Esophagus muscularis mucosa (tissue), 4 donors: ENCODE measurements around the gene TRIM41. TPM values are rescaled to one million over a fixed set of nuclear protein-coding genes. Genes with fewer than 3 reads are reported as not detected.
"Not testable (repeated sequence)": the region's sequence is repeated elsewhere in the genome, so short reads cannot be mapped to it uniquely, and the experiment has no call there.

Experiments used
- DNase-seq: peaks from one replicate; pipeline ENCODE4 v3.0.0-alpha.2; 2017; ENCODE audit errors: extremely low spot score
- H3K27ac ChIP-seq, 4 donors: fragments of 200-600 bp; sonication (generic); replicated peaks in 1 of 4; 1 replicate in 3 of 4; 2 replicates in 1 of 4; pipeline ENCODE4 v1.5.1; 2016 to 2019; ENCODE audit warnings: mild to moderate bottlenecking in 1 of 4
- H3K27me3 ChIP-seq, 4 donors: fragments of 200-600 bp; sonication (generic); one replicate each; pipeline versions ENCODE4 v1.5.1 to v1.6.0; 2016 to 2019
- H3K36me3 ChIP-seq, 4 donors: fragments of 200-600 bp; sonication (generic); one replicate each; pipeline ENCODE4 v1.5.1; 2016 to 2019
- H3K4me1 ChIP-seq, 4 donors: fragments of 200-600 bp; sonication (generic); one replicate each; pipeline ENCODE4 v1.5.1; 2016 to 2019
- H3K4me3 ChIP-seq, 4 donors: fragments of 200-600 bp; sonication (generic); 1 replicate in 2 of 4; 2 replicates in 2 of 4; pipeline ENCODE4 v1.5.1; 2016 to 2019; ENCODE audit warnings: mild to moderate bottlenecking in 4 of 4, moderate library complexity in 1 of 4
- H3K9me3 ChIP-seq, 4 donors: fragments of 200-600 bp; sonication (generic); 1 replicate in 3 of 4; 2 replicates in 1 of 4; pipeline ENCODE4 v1.5.1; 2016 to 2019
- EP300 ChIP-seq: sonication (generic); formaldehyde crosslinking; IDR thresholded peaks from one replicate; pipeline ENCODE4 v1.6.1; 2017; ENCODE audit warnings: antibody characterized with exemption
- POLR2A ChIP-seq: fragments of 450-650 bp; IDR thresholded peaks from one replicate; pipeline ENCODE4 v1.6.1; 2017; ENCODE audit warnings: antibody characterized with exemption, moderate library complexity, mild to moderate bottlenecking, low read depth
- POLR2AphosphoS5 ChIP-seq, 2 donors: sonication (generic); formaldehyde crosslinking; IDR thresholded peaks; one replicate each; pipeline ENCODE4 v1.6.1; 2017; ENCODE audit warnings: antibody characterized with exemption in 2 of 2
- WGBS: methylation state at CpG from one replicate; pipeline ENCODE4 v1.1.5; 2018; 5-methylcytosine and 5-hydroxymethylcytosine counted together
- intact Hi-C: fragments of 100-400 bp; cut with DNase I; formaldehyde crosslinking; loops from one replicate; pipeline ENCODE4 v1.15.1; 2023
- total RNA-seq, 4 donors: library from RNA; depleted of rRNA; stranded (reverse); fragments of >200 nt; gene quantifications; one replicate each; pipeline versions ENCODE4 v1.1.0 to v1.2.1, GENCODE V29; 2016
- TF ChIP-seq, protein P1 (sequence below), 3 experiments: fragments of 200-600 bp in 2 of 3; fragments of 450-650 bp in 1 of 3; sonication (generic) in 2 of 3; IDR thresholded peaks; one replicate each; pipeline ENCODE4 v1.5.1; 2017 to 2019; ENCODE audit warnings: antibody characterized with exemption in 3 of 3, mild to moderate bottlenecking in 2 of 3, moderate library complexity in 1 of 3

TRIM41 gene
- total RNA-seq, 4 donors from 2014 or later: 9.8 to 22.4 (median 18.2) TPM

DNA sequence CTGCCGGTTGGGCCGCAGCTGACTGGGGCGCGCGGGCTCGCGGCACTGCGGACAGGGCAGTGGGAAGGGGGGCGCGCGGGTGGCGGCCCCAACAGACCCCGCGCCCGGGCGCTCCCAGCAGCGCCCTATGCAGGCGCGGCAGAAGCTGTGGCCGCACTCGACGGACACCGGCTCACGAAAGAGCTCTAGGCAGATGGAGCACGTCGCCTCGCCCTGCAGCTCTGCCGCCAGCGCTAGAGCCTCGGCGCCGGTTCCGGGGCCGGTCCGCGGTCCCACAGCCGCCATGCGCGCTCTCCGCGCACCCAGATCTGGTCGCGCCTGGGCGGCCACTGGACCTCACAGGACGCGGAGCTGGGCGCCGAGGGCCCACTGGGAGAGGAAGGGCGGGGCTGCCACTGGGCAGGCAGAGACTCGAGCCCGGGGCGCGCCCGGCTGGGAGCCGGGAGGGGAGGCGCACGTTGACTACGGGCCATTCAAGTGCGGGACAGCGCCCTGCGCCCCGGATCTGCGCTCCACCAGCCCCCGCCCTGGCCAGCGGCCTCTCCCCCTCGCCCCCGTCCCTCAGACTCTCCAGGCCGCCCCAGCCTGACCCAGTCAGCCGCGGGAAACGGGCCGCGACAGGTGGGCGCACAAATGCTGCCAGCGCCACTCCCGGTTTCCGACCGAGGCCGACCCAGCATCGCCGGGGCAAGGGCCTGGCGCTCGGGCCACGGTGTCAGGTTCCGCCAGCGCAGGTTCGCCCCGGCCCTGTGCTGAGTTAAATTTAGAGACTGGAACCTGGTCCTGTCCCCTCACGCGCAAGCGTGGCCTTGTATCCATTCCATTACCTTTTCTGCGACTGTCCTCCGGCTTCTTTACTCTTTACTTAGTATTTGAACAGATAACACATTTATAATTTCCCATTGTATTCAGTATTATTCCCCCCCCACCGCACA is 18.0 kb upstream of the TRIM41 start, which contains the start of gene TRIM7:
Gene TRIM7, minus strand, starts transcription at position 371 of the 935 bp plus-strand sequence. Its CDS starts 86 bp downstream, at position 285.
- TF ChIP-seq POLR2A: no peak
- peak in 1 of 2 donors; percentile 18 for TF ChIP-seq POLR2AphosphoS5 (IDR thresholded peaks at IDR 0.05)
- DNase-seq: no peak
- WGBS: 5% methylated on average over 34 of the region's 94 CpGs
- Histone ChIP-seq H3K27ac (peak within 1 kb of the TSS; percentile 56 to 86 (median 84)), H3K4me1 (peaks cover 14 to 49% (median 40%) of the 10 kb centered on the region in 4 donors), H3K9me3 (no peaks in the 10 kb centered on the region), H3K27me3 (no peaks in the 10 kb centered on the region), H3K36me3 (peaks cover 0 to under 1% (median 0%) of the 10 kb centered on the region in 4 donors), H3K4me3 (peak within 1 kb of the TSS; percentile 62 to 76 (median 70))
- intact Hi-C loops: no loop called here

DNA sequence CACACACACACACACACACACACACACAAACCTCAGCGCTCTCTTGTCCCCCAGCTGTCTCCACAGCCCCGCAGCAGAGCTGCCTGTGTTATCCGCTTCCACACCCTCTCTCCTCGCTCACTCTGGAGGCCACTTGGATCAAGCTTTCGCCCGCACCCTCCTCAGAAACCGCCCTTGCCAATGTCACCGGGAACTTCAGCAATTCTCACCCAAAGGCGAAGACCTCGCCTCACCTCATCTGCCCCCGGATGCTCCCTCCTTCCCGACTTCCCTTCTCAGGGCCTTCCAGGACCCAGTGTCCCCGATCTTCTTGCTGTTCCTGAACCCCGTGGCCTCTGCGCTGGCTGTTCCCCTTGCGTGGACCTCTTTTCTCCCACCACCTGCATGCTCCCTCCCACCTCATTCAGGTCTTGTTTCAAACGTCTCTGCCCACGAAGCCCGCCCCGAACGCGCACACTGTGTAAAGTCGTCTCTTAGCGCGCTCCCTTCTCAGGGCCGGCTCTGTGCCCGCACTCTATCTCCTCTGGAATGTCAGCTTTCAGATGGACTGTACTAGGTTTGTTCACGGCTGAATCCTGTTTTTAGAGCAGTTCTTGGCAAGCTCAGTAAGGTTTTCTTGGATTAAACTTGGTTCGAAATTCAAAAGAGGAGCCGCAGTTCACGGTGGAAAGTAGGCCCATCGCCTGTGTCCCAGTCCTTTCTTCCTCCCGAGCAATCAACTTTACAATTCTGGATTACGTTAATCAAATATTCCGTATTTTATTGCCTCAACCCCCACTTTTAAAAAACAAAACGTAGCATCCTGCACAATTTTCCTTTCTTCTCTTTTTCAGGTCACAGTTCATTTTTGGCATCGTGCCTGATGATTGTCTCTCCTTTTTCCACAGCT is 17.1 kb upstream of the TRIM41 start:
- WGBS: 23% methylated on average over 37 of the region's 37 CpGs
- Histone ChIP-seq H3K36me3 (no peaks in the 10 kb centered on the region), H3K27ac (peak overlapping the region; percentile 81 to 86 (median 84)), H3K9me3 (no peaks in the 10 kb centered on the region), H3K27me3 (no peaks in the 10 kb centered on the region), H3K4me3 (peak overlapping the region; percentile 62 to 76 (median 70)), H3K4me1 (peaks cover 14 to 49% (median 40%) of the 10 kb centered on the region in 4 donors)
- no peak for TF ChIP-seq POLR2AphosphoS5 (IDR thresholded peaks at IDR 0.05)
- TF ChIP-seq, protein P1, sequence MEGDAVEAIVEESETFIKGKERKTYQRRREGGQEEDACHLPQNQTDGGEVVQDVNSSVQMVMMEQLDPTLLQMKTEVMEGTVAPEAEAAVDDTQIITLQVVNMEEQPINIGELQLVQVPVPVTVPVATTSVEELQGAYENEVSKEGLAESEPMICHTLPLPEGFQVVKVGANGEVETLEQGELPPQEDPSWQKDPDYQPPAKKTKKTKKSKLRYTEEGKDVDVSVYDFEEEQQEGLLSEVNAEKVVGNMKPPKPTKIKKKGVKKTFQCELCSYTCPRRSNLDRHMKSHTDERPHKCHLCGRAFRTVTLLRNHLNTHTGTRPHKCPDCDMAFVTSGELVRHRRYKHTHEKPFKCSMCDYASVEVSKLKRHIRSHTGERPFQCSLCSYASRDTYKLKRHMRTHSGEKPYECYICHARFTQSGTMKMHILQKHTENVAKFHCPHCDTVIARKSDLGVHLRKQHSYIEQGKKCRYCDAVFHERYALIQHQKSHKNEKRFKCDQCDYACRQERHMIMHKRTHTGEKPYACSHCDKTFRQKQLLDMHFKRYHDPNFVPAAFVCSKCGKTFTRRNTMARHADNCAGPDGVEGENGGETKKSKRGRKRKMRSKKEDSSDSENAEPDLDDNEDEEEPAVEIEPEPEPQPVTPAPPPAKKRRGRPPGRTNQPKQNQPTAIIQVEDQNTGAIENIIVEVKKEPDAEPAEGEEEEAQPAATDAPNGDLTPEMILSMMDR (IDR thresholded peaks at IDR 0.05): no peak
- no peak for TF ChIP-seq EP300
- no peak for TF ChIP-seq POLR2A
- intact Hi-C loops: loop anchor here (2.0 kb wide), 1 partner anchor 15 kb away; no protein-coding TSS in a partner anchor
- no peak for DNase-seq

DNA sequence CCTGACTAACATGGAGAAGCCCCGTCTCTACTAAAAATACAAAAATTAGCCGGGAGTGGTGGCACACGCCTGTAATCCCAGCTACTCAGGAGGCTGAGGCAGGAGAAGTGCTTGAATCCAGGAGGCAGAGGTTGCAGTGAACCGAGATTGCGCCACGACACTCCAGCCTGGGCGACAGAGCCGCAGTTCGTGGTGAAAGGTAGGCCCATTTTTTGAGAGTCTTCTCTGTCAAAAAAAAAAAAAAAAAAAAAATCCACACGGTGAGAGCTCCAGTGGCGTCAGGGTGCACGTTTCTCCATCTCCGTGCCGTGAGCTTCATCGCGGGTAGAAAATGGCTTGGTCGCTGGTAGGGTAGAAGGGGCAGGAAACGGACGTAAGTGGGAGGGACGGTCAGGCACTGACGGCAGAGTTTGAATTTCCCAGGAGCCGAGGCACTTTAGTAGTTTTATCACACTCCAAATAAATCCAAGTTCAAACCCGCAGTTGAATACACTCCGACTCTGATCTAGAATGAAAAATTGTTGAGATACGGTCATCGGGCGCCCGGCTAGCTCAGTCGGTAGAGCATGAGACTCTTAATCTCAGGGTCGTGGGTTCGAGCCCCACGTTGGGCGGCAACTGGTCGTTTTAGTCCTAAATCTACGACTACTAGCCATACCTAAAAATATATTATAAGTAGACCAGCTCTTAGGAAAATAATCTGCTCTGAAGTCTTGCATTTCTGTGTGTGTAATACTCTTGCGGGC is 15.7 kb upstream of the TRIM41 start:
- DNase-seq: no peak
- Histone ChIP-seq H3K27me3 (no peaks in the 10 kb centered on the region), H3K9me3 (no peaks in the 10 kb centered on the region), H3K4me1 (peaks cover 19 to 49% (median 40%) of the 10 kb centered on the region in 4 donors), H3K27ac (peak overlapping the region; percentile 81 to 86 (median 84)), H3K36me3 (no peaks in the 10 kb centered on the region), H3K4me3 (peak overlapping the region; percentile 62 to 76 (median 70))
- intact Hi-C loops: loop anchor here (2.0 kb wide), 1 partner anchor 17 kb away; no protein-coding TSS in a partner anchor
- WGBS: 1% methylated on average over 36 of the region's 36 CpGs
- TF ChIP-seq EP300: no peak
- TF ChIP-seq POLR2AphosphoS5 (IDR thresholded peaks at IDR 0.05): peak in 1 of 2 donors; percentile 57

DNA sequence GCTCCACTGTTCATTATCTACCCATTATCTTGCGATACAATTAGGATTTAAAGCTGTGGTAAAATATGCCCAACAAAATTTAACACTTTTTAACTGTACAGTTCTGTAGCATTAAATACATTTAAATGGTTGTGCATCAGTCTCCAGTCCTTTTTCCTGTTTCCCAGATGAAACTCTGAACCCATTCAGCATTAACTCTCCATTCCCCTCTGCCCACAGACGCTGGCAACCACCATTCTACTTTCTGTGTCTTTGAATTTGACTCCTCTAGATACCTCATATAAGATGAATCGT is 15.2 kb upstream of the TRIM41 start:
- intact Hi-C loops: loop anchor here (2.0 kb wide), 1 partner anchor 17 kb away; no protein-coding TSS in a partner anchor
- DNase-seq: no peak
- no peaks in the 10 kb centered on the region for H3K9me3 ChIP-seq
- peak overlapping the region in 3 of 4 donors; percentile 62 to 76 (median 75) for H3K4me3 ChIP-seq
- H3K36me3 ChIP-seq: no peaks in the 10 kb centered on the region
- no peaks in the 10 kb centered on the region for H3K27me3 ChIP-seq
- H3K4me1 ChIP-seq: peaks cover 19 to 49% (median 40%) of the 10 kb centered on the region in 4 donors
- peak overlapping the region in 3 of 4 donors; percentile 84 to 86 (median 85) for H3K27ac ChIP-seq
- TF ChIP-seq POLR2A (no peak), POLR2AphosphoS5 (IDR thresholded peaks at IDR 0.05) (no peak), EP300 (no peak)
- TF ChIP-seq, protein P1 (IDR thresholded peaks at IDR 0.05): no peak
- WGBS: 42% methylated on average over 3 of the region's 3 CpGs

DNA sequence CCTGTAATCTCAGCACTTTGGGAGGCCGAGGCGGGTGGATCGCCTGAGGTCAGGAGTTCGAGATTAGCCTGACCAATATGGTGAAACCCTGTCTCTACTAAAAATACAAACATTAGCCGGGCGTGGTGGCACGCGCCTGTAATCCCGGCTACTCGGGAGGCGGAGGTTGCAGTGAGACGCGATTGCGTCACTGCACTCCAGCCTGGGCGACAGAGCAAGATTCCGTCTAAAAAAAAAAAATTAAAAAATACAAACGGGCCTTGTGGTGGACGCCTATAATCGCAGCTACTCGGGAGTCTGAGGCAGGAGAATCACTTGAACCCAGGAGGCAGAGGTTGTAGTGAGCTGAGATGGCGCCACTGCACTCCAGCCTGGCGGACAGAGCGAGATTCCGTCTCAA is 14.1 kb upstream of the TRIM41 start:
- H3K36me3 ChIP-seq, H3K9me3 ChIP-seq, H3K27me3 ChIP-seq, DNase-seq, H3K4me3 ChIP-seq, intact Hi-C loops, H3K27ac ChIP-seq: not testable (repeated sequence)
- 82% methylated on average over 24 of the region's 24 CpGs for WGBS
- H3K4me1 ChIP-seq: peaks cover 19 to 42% (median 33%) of the 10 kb centered on the region in 4 donors

DNA sequence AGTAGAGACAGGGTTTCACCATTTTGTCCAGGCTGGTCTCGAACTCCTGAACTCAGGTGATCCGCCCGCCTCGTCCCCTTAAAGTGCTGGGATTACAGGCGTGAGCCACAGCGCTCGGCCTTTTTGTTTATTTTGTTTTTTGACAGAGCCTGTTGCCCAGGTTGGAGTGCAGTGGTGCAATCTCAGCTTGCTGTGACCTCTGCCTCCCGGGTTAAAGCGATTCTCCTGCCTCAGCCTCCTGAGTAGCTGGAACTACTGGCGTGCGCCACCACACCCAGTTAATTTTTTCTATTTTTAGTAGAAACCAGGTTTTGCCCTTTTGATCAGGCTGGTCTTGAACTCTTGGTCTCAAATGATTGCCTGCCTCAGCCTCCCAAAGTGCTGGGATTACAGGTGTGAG is 12.9 kb upstream of the TRIM41 start:
- peaks cover 19 to 30% (median 22%) of the 10 kb centered on the region in 4 donors for H3K4me1 ChIP-seq
- H3K27me3 ChIP-seq, H3K27ac ChIP-seq, DNase-seq, H3K4me3 ChIP-seq, H3K36me3 ChIP-seq, intact Hi-C loops, H3K9me3 ChIP-seq: not testable (repeated sequence)
- 75% methylated on average over 11 of the region's 11 CpGs for WGBS

DNA sequence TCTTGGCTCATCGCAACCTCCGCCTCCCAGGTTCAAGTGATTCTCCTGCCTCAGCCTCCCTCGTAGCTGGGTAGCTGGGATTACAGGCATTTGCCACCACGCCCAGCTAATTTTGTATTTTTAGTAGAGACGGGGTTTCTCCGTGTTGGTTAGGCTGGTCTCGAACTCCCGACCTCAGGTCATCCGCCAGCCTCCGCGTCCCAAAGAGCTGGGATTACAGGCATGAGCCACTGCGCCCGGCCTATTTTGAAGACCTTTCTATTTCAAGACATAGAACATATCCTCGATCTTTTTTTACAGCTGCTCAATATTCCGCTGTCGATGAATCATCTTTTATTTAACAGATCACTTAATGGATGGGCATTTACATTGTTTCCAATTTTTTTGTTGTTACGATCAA is 12.4 kb upstream of the TRIM41 start:
- H3K36me3 ChIP-seq, intact Hi-C loops, H3K27ac ChIP-seq, H3K4me3 ChIP-seq, DNase-seq, H3K27me3 ChIP-seq, H3K9me3 ChIP-seq: not testable (repeated sequence)
- peaks cover 14 to 25% (median 17%) of the 10 kb centered on the region in 4 donors for H3K4me1 ChIP-seq
- WGBS: 83% methylated on average over 17 of the region's 17 CpGs
